ENCODE data around the gene ST3GAL4. TPM values are rescaled to one million over a fixed set of nuclear protein-coding genes. Genes with fewer than 3 reads are reported as not detected.

Gene ST3GAL4
- total RNA-seq, 1 donor from 2014 or later = 0.71 TPM

DNA sequence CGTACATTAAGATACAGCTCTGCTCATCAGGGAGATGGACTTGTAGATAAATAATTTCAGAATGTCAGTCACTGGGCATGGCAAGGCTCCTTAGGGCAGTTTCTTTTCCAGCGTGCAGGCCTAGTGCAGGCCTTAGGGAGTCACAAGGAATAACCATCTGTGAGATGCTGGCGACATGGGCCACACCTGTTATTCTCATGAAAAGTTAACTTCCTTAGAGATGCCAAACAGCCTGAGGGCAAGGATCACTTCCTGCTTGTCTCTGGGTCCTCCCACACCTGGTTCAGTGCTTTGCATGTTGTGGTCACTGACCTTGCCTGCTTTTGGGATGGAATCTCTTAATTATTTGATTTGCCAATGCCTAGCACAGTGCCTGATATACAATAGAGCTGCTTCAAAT, 70.6 kb downstream of the ST3GAL4 start:
- POLR2A ChIA-PET = no interaction called here
- no peak for DNase-seq
- Mint-ChIP-seq H3K27ac (no peak overlapping the region), H3K9me3 (peaks cover 2% of the 10 kb centered on the region), H3K4me1 (peaks cover 11% of the 10 kb centered on the region), H3K4me3 (no peak overlapping the region), H3K36me3 (ENCODE audit: low read depth) (no peaks in the 10 kb centered on the region), H3K27me3 (peaks cover 4% of the 10 kb centered on the region)
- CTCF ChIA-PET = no interaction called here
- TF ChIP-seq, protein P1, sequence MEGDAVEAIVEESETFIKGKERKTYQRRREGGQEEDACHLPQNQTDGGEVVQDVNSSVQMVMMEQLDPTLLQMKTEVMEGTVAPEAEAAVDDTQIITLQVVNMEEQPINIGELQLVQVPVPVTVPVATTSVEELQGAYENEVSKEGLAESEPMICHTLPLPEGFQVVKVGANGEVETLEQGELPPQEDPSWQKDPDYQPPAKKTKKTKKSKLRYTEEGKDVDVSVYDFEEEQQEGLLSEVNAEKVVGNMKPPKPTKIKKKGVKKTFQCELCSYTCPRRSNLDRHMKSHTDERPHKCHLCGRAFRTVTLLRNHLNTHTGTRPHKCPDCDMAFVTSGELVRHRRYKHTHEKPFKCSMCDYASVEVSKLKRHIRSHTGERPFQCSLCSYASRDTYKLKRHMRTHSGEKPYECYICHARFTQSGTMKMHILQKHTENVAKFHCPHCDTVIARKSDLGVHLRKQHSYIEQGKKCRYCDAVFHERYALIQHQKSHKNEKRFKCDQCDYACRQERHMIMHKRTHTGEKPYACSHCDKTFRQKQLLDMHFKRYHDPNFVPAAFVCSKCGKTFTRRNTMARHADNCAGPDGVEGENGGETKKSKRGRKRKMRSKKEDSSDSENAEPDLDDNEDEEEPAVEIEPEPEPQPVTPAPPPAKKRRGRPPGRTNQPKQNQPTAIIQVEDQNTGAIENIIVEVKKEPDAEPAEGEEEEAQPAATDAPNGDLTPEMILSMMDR (IDR thresholded peaks at IDR 0.05) = no peak
- intact Hi-C loops (cut with micrococcal nuclease) = no loop called here
- ATAC-seq (ENCODE audit: low read depth) = no peak

DNA sequence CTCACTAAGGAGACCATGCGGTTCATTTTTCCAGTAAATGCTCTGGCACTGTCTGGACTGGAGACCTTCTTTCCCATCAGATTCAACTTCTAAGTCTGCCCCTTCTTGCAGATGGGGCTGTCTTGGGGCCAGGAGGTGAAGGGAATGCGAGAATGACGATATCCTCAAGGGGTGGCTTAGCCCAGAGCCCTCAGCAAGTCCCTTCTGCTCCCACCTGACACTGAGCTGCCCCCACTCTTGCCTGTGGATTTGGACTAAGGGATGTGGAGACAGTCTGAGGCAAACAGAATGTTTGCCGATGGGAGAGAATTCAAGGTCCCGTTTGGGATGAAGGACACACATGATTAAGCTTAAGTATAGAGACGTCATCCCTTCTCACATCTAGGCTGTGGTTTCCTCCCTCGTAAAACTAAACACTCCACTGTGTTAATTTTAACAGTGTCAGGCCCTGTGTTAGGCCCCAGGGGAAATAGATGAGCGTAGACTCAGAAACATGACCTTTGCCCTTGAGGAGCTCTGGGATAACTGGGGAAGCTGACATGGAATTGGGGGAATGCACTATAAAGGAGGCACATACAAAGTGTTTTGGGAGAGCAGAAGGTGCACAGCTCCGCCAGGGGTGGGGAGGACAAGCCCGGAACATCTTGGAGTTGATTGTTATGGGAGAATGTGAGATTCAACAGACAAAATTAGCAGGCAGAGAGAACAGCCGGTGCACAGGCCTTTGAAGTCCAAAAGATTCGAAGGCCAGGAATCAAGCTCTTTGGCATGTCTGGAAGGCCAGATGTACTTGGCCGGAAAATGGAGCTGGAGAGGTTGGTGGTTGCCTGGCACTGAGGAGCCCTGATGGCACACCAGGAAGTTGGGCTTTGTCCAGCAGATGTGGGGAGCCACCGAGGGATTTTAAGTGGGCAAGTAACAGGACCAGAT, 71.6 kb downstream of the ST3GAL4 start:
- Mint-ChIP-seq H3K27ac (no peak overlapping the region), H3K36me3 (ENCODE audit: low read depth) (no peaks in the 10 kb centered on the region), H3K4me3 (no peak overlapping the region), H3K4me1 (peaks cover 8% of the 10 kb centered on the region), H3K9me3 (peaks cover 2% of the 10 kb centered on the region), H3K27me3 (peaks cover 4% of the 10 kb centered on the region)
- ChIA-PET CTCF (no interaction called here), POLR2A (no interaction called here)
- DNase-seq = no peak
- intact Hi-C loops (cut with micrococcal nuclease) = no loop called here
- no peak for ATAC-seq (ENCODE audit: low read depth)
- TF ChIP-seq, protein P1 (IDR thresholded peaks at IDR 0.05) = no peak

DNA sequence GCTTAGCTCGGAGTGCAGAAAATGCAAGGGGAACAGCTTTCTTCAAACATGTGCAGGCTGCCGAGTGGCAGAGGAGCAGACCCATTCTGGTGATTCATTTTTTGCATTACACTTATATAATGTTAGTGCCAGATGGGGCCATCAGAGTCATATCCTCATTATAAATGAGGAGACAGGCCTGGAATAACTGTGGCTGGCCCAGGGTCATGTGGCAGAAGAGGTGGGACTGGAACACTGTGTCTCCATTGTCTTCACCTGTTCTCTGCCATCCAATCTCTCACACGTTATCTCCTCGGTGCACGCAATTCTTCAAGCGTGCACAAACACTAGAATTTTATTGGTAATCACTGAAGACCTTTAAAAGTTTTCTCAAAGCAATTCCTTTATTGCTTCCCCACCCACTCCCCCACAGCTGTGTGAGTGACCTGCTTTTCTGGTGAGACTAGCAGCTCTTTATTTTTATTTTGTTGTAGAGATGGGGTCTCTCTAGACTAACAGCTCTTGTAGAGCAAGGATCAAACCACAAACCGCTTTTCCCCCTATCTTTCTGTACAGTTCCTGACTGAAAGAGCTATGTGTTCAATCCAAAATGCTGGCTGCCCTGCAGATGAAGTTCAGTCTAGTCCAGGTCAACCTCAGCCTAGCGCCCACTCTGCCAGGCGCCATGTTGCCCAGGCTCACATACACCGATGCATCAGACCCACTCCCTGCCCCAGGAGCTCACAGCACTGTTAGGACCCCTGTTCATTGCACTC, 75.3 kb downstream of the ST3GAL4 start:
- TF ChIP-seq, protein P1 (IDR thresholded peaks at IDR 0.05) = no peak
- ATAC-seq (ENCODE audit: low read depth) (no peak), DNase-seq (no peak)
- intact Hi-C loops (cut with micrococcal nuclease) = no loop called here
- H3K4me3 Mint-ChIP-seq = no peak overlapping the region
- peaks cover 8% of the 10 kb centered on the region for H3K4me1 Mint-ChIP-seq
- CTCF ChIA-PET = interaction anchor here (1.4 kb wide), 1 partner anchor 50 kb away, joined by 4 read pairs; no protein-coding TSS in a partner anchor
- POLR2A ChIA-PET = no interaction called here
- no peak overlapping the region for H3K27ac Mint-ChIP-seq
- peaks cover 2% of the 10 kb centered on the region for H3K9me3 Mint-ChIP-seq
- H3K36me3 Mint-ChIP-seq (ENCODE audit: low read depth) = no peaks in the 10 kb centered on the region
- no peaks in the 10 kb centered on the region for H3K27me3 Mint-ChIP-seq

DNA sequence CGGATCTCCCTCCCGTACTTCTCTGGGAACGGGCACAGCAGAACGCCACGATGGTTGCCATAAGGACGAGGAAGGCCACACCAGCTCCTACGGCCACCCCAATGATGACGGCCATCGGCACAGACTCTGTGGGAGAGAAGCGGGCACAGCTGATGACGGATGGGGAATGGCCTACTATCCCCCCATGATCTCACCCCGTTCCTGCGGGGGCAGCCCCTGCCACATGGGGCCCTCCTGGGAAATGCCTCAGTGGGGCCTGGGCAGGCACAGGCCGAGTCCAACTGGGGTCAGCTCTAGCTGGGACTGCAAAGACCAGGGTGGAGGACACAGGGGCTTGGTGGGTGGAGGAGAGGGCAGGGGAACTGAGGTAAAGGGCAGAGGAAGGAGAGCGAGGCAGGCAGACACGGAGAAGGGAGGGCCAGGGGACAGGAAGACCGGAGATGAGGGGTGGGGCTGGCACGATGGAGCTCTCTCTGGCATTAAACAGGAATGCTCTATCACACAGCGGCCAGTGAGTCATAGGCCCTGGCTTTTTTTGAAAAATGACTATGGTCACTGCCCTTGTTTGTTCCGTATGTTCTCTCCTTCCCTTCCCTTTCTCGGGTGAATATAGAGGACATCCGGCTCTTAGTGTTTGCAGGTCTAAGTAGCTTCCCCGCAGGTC, 76.0 kb downstream of the ST3GAL4 start:
- H3K27me3 Mint-ChIP-seq = no peaks in the 10 kb centered on the region
- H3K27ac Mint-ChIP-seq = no peak overlapping the region
- no peak overlapping the region for H3K4me3 Mint-ChIP-seq
- ATAC-seq (ENCODE audit: low read depth) = no peak
- intact Hi-C loops (cut with micrococcal nuclease) = no loop called here
- no peaks in the 10 kb centered on the region for H3K36me3 Mint-ChIP-seq (ENCODE audit: low read depth)
- TF ChIP-seq, protein P1 (IDR thresholded peaks at IDR 0.05) = no peak
- H3K4me1 Mint-ChIP-seq = peaks cover 8% of the 10 kb centered on the region
- no peak for DNase-seq
- ChIA-PET CTCF (interaction anchor here (1.4 to 1.9 kb wide), 2 partner anchors 10 to 49 kb away, joined by 4 read pairs; no protein-coding TSS in a partner anchor), POLR2A (no interaction called here)
- peaks cover 2% of the 10 kb centered on the region for H3K9me3 Mint-ChIP-seq

Data from activated B cell treated with CpG ODN at 0.5 μM for 24 hours (primary cell).